Measurements from ENCODE around the gene ARFIP2.
"Not testable (repeated sequence)": the region's sequence is repeated elsewhere in the genome, so short reads cannot be mapped to it uniquely, and the experiment has no call there.

Gene ARFIP2

DNA sequence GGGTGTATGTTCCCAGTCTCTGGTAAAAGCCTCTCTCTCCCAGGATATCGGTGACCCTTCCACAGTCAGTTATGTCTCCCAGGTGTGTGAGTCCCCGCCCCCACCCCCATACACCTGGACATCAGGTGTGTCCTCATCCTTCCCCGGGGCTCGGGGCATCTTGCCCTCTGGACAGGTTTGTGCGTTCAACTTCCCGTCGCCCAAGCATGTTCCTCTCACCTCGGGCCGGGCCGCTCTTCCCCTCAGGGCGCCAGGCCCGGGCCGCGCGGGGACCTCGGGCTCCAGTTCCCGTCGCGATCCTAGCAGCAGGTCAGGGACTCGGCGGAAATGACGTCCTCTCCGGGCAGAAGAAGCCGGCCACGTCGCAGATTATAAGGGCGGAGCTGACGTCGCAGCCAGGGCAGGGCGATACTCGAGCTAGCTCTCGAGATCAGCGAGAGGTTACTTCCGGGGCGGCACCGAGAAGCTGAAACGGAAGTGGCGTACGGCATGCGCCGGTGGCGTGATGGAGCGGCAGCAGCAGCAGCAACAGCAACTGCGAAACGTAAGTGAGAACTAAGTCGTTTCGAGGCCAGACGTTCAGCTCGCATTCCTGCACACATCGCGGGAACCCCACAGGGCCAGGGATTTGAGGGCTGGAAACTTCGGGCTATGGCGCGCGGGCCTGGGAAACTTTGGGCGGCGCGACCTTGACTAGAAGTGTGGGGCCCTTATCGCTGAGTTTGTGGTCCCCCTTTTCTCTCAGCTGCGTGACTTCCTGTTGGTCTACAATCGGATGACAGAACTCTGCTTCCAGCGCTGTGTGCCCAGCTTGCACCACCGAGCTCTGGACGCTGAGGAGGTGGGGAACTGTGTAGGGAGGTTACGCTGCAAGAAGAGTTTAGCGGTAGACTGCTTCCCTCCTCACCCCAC is at the start of gene ARFIP2, which contains the start of gene TIMM10B:
TSS of gene ARFIP2 (minus strand) at position 320 of the 912 bp plus-strand sequence. CDS start 910 bp downstream, outside the sequence.
TSS of gene TIMM10B (plus strand) at position 490 of the 912 bp plus-strand sequence. CDS start at position 506, 16 bp downstream.
- DNase-seq (ENCODE audit: low read depth) = peak; percentile 96

DNA sequence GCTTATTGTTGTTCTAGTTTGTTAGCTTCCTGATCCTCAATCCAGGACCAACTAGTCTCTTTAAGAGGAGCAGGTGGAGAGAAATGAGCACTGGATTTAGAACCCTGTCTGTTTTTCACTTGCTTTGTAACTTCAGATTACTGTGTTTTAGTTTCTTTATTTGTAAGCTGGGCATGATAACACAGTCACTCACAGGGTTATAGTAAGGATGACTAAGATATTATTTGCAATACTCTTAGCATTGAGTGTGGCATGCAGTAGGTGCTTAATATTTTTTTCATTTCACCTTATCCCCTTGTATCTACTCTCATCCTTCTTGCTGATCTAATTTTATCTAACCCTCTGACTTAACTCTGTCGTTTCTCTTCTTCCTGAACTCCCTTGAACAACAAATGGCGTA is 49.7 kb upstream of the ARFIP2 start:
- DNase-seq (ENCODE audit: low read depth) = no peak

DNA sequence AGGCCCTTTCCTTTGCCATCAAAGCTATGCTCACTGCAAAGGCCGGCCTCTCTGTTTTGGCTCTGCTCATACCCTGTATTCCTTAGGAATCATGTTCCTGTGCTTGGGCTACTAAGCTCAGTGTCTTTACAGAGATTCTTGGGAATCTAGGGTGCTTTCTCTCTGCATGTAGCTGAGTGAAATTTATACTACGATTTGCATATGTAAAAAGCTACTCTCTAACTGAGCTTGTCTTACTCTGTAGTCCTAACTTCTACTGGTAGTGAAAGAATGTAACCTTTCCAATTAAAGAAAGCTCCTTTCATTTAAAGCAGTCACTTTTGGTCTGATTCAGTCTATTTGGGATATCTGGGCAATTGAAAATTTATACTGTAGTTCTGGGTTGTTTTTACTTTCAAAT is 48.1 kb upstream of the ARFIP2 start:
- DNase-seq (ENCODE audit: low read depth) = no peak

- DNase-seq (ENCODE audit: low read depth) = no peak
These were observed 45.4 kb upstream of the ARFIP2 start for GRCh38 chr11:6526411-6527135.

DNA sequence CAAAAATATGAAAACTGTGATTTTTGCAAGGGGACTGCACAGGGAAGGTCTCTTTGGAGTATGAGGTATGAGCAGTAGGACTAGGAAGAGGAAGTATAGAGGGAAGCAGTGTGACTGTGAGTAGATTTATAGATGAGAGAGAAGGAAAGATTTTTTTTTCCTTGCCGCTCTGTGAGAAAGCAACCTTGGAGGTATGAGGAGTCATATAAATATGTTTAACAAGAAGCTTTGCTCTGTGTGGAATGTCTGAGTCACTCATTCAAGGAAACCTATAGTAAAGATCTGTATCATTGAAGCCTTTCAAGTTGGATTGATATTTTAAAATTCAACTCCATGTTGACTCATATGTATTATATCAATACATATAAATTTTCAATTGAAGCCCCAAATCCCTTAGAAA is 42.1 kb upstream of the ARFIP2 start:
- DNase-seq (ENCODE audit: low read depth) = peak; percentile 9

- not testable (repeated sequence) for DNase-seq (ENCODE audit: low read depth)
These were observed 40.8 kb upstream of the ARFIP2 start for GRCh38 chr11:6521946-6522345.

GRCh38 chr11:6520265-6520664 is 39.1 kb upstream of the ARFIP2 start:
- DNase-seq (ENCODE audit: low read depth) = no peak

DNA sequence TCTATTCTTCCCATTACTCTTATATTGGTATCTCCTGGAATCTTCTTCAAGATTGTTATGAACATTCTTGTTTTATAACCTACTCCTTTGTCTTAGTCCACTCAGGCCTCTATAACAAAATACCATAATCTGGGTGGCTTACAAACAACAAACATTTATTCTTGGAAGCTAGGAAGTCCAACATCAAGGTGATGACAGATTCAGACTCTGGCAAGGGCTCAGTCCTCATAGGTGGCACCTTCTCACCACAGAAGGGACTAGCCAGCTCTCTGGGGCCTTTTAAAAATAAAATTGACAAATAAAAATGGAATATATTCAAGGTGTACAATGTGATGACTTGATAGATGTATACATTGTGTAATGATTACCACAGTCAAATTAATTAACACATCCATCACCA is 35.7 kb upstream of the ARFIP2 start:
- no peak for DNase-seq (ENCODE audit: low read depth)

DNA sequence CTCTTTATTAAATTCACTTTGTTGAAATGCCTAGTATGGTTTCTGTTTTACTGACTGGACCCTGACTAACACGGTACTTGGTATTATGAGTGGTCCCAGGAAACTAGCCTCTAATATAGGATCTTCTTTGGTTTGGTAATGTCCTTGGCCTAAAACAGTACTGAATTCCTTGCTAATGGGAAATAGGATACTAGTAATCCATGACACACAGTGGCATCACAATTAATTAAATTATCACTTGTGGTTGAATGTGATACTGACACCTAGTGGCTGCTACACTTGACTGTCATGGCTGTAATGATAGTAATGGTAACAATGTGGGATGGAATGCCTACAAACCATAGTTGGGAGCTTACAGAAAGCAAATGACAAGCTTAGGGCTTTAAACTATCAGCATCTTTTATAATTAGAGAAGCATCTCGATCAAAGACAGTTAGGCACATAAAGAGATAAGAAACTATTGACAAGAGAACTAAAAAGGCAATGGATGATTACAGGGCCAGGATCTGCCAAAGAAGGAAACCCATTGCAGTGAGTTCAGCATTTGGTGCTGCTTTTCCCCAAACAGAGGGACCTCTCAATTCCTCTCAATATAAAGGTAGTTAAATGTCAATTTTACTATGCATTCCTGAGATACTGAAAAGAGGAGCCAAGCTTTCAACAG is 24.6 kb upstream of the ARFIP2 start:
- peak; percentile 33 for DNase-seq (ENCODE audit: low read depth)

- DNase-seq (ENCODE audit: low read depth) = no peak
These were observed 23.0 kb upstream of the ARFIP2 start for GRCh38 chr11:6504166-6504565.

GRCh38 chr11:6502382-6502781 is 21.3 kb upstream of the ARFIP2 start:
- DNase-seq (ENCODE audit: low read depth) = no peak

- no peak for DNase-seq (ENCODE audit: low read depth)
These were observed 17.4 kb upstream of the ARFIP2 start for GRCh38 chr11:6498544-6498943.

DNA sequence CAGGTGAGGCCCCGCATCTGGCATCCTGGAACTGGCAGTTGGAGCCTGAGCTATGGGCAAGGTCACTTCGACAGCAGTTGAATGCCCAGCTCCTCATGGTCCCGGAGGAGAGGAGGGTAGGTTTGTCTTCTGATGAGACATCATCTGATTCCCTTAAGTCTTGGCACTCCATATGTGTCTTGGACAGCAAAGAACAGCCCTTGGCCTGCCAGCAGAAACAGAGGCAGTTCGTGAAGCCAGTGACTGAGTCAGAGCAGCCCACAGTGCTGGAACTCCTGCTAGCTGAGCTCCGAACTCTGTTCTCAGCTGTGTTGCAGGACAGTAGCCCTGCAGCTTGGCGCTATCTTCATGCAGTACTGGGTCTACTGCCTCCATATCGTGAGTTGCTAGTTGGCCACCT is 17.0 kb upstream of the ARFIP2 start:
- DNase-seq (ENCODE audit: low read depth) = peak; percentile 39

DNA sequence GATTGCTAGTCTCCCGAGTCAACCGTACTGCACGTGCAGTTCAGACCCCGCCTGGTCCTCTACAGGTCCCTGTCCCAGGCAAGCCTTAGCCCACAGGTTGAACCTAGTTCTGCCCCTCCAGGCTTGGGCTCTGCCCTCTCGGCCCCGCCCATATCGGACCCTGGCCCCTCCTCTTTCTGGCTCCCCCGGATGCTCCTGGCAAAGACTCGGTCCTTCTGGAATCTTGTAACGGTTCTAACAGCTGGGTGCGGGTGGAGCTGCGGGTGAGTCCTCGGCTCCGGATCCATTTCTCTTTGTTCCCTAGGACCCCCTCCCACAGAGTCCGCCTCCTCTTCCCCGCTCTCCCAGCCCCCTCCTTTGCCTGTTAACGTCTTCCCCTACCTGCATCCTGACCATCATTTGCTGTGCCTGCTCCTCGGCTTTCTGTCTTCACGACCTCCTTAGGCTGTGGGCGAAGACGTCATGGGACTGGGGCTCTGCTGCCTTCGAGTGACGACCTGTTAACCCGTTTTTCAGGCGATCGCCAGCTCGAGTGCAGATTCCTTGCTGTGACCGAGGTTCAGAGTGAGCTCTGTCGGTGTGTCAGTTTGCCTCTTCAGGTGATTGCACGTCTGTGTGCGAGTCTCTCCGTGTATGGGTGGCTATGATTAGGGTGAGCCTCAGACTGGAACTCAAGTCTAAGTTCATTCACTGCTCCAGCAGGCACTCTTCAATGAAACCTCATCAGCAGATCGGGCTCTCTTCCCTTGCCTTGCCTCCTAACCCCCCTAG is 16.1 kb upstream of the ARFIP2 start, which contains the start of gene DNHD1:
TSS of gene DNHD1 (plus strand) at position 212 of the 771 bp plus-strand sequence. CDS start 936 bp downstream, outside the sequence.
- no peak for DNase-seq (ENCODE audit: low read depth)

DNA sequence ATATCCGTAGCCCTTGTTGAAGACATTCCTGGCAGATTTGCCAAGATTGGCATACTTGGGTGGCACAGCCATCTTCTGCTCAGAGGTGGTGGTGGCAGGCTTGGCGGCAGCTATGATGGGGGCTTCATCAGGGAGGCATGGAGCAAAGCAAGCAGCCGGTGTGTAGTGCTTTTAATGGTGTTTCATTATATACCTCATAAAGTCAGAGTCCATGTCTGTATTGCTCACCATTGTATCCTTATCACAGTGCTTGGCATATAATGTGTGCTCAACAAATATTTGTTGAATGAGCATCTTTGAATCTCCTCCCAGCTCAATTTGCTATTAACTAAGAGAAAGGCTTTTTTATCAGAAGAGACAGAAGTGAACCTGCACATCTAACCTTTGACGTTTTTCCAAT is 8.2 kb upstream of the ARFIP2 start:
- no peak for DNase-seq (ENCODE audit: low read depth)

- no peak for DNase-seq (ENCODE audit: low read depth)
These were observed 7.7 kb upstream of the ARFIP2 start for GRCh38 chr11:6488821-6489220.

- no peak for DNase-seq (ENCODE audit: low read depth)
These were observed 7.2 kb upstream of the ARFIP2 start for GRCh38 chr11:6488342-6488741.

DNA sequence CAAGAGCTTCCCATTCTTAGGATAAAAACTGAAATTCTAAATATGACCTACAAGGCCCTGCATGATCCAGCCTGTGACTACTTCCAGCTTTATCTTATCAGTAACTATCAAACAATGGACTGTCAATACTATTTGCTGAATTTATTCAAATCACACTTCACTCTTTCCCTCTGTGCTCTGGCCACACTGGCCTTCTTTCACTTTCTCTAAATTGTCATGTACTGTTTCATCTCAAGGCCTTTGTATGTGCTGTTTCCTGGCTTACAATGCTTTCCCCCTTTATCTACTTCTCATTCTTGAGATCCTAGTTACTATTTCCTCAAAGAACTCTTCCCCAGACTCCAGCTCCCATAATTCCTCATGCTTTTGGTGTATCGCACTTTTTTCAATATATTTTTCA is 5.8 kb upstream of the ARFIP2 start:
- no peak for DNase-seq (ENCODE audit: low read depth)

DNA sequence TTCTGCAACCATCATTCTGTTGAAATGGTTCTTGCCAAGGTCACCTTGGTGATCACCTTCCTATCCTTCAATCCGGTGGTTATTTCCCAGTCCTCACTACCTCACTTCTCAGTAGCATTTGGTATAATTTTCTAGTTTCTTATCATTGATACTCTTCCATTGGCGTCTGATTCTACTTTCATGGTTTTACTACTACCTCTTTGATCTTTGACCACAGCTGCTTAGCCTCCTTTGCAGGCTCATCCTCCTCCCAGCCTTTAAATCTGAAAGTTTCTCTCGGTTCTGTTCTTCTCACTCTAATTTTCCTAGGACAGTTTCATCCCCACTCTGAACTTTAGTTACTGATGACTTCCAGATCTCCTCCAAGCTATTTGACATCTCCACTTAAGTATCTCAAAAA is 5.1 kb upstream of the ARFIP2 start:
- no peak for DNase-seq (ENCODE audit: low read depth)

GRCh38 chr11:6485661-6486060 is 4.5 kb upstream of the ARFIP2 start:
- DNase-seq (ENCODE audit: low read depth) = no peak

DNA sequence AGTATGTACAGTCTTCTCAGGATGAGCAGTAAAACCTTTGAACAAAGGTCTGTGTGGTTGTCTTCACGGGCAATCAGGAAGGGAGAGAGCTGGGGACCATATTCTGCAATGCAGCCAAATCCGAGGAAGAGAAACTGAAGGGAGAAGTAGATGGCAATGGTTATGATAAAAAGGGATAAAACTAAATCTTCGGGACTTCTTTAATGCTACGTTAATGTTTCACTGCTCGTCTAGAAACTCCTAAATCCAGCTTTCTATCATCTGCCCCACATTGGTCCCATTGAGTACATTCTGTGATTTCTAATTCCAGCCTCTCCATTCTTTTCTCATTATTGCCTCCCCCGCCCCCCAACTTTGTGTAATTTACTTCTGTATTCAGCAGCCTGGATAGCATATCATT is 1.9 kb upstream of the ARFIP2 start:
- no peak for DNase-seq (ENCODE audit: low read depth)

DNA sequence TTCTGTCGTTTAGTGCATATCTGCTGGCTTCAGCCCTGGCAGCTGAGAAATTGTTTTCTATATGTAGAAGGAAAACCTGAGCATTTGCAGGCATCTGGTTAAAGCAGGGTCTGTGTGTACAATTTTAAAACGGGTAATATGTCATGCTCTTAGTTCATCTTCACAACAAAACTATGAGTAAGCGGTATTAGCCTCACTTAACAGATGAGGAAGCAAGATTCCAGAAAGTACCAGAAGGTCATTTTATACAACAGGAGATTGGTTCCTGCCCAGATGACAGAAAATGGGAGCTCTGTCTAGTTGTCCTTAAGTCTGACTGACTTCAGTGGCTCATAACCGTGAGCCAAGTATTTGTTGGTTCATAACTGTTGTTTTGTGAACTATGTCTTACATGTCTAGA is 1.3 kb upstream of the ARFIP2 start:
- no peak for DNase-seq (ENCODE audit: low read depth)
